HG03460 (cell line): ENCODE measurements around the gene FZR1.

Source experiments
- ATAC-seq: cut with Tn5 transposase; IDR thresholded peaks from one replicate; pipeline ENCODE4 v1.9.1; 2021; ENCODE audit not compliant: unreplicated experiment

FZR1 gene

DNA sequence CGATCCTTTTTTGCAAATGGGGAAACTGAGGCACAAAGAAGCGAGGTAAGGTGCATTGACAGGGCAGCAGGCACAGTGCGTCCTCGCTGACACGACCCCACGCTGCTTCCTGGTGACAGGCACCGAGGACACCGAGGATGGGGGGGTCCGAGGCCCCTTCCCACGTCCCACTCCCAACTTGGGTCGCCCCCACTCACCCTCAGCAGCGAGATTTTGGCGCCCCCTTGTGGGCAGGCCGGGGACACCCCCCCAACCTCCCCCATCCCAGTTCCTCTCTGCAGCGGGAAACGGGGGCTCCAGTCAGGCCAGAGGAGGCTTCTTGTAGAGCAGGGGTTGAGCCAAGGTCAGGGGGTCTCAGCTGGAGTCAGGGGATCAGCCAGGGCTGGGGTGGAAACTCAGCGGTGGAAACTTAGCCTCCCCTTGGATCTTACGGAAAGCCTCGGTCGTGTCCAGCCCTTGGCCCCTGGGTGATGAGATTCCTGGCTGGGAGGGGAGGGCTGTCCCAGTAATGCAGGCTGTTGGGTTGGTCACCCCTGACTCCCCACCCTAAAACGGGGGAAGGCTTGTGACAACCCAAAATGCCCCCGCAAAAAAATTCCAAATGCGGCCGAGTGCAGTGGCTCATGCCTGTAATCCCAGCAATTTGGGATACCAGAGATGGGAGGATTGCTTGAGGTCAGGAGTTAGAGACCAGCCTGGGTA, 34.0 kb upstream of the FZR1 start:
- ATAC-seq, result no peak

DNA sequence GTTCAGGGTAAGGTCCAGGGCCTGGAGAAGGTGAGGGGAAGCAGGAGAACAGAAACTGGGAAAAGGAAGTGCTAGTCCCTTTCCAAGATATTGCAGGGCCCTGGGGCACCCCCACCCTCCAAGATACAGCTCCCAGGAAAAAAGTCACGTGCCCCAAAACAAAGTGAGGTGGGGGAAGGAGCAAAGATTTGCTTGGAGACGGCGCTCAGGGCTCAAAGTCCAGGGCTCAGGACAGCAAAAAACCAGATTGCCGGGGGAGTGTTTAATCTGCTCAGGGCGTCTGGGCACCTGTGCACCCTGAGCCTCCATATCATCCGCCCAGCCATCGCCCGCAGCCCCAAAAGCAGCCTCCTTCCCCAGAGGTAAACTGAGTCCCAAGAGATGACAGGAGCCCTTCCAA, 32.1 kb upstream of the FZR1 start:
- no peak for ATAC-seq

DNA sequence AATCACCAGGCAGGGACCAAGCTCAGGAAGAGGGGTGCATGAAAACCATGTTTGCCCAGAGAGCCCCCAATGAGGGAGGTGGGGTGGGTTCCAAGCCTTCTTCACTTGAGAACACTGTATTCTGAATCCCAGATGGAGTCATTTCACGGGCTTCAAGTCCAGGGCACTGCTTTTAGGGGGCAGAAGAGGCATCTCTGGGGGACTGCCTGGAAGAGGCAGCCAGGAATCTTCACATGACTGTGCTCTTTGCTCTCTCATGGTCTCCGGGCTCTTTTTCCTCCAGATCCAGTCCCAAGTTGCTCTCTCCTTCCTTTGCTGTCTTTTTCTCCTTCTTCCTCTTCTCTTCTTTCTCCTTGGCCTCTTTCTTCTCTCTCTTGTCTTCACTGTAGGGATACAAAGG, 31.5 kb upstream of the FZR1 start:
- no peak for ATAC-seq

DNA sequence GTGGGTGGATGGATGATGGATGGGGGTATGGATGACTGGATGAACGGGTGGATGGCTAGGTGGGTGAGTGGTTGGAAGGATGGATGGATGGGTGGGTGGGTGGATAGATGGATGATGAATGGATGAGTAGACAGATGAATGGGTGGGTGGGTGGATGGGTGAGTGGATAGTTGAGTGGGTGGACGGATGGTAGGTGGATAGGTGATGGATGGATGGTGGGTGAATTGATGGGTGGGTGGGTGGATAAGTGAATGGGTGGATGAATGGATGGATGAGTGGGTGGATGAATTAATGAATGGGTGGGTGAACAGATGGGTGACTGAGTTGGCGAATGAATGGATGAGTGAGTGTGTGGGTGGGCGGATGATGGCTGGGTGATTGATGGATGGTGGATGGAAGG, 30.7 kb upstream of the FZR1 start:
- no peak for ATAC-seq

DNA sequence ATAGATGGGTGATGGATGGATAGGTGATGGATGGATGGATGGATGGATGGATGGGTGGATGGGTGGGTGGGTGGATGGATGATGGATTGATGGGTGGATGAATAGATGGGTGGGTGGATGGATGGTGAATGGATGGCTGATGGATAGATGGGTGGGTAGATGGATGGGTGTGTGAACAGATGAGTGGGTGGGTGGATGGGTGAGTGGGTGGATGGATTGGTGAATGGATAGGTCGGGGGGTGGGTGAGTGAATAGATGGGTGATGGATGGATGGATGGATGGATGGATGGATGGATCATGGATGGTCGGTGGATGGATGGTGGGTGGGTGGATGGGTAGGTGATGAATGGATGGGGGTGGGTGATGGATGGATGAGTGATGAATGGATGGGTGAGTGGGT, 29.3 kb upstream of the FZR1 start:
- no peak for ATAC-seq

DNA sequence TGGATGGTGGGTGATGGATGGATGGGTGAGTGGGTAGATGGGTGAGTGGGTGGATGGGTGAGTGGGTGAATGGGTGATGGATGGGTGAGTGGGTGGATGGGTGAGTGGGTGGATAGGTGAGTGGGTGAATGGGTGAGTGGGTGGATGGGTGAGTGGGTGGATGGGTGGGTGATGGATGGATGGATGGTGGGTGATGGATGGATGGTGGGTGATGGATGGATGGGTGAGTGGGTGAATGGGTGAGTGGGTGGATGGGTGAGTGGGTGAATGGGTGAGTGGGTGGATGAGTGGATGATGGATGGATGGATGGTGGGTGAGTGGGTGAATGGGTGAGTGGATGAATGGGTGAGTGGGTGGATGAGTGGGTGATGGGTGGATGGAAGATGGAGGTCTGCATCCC, 28.6 kb upstream of the FZR1 start:
- ATAC-seq, result no peak

DNA sequence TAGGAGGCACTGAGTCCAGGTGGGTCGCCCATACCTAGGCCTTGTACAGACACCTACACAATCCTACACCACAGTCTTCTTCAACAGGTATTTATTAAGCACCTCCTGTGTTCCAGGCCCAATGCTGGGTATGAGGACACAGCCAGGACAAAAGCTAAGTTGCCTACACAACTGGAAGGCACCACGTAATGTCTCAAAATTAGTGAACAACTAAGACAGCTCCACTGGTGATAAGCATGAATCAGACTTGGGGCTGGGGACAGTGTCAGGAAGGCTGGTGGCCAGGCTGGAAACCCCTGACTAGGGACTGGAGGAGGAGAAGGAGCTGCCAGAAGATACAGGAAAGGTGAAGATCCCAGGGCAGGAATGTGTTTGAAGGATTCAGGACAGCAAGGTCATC, 28.2 kb upstream of the FZR1 start:
- ATAC-seq, result no peak

DNA sequence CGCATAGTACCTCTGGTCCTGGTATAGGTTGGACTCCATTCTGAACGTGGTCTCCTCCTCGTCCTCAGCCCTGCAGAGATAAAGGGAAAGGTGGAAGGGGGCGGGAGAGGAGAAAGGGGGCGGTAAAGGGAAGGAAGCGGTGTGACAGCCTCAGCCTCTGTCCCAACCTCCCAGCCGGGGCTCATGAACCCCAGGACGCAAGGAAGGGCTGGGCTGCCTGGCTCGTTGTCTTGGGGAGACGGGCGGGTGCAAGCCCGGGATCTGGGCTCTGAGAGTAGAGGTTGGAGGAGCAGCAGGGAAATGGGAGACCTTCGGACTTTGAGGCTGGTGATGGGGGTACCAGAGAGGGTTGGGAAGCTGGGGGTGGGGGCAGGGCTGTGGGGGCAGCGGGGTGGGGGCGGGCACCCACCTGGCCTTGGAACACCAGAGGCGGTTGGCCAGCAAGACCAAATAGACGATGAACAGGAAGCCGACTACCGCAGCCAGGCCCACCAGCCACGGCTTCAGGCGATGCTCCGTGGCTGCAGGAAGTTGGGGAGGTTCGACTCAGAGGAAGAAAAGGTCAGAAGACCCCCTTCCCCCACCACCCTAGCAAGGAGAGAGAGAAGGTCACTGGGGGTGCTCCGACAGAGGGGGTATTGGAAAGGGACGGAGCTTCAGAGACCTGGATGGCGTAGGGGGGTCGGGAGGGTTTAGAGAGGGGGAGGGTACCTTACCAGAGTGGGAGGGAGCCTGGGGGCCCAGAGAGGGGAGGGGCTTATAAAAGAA, 27.5 kb upstream of the FZR1 start:
- no peak for ATAC-seq

DNA sequence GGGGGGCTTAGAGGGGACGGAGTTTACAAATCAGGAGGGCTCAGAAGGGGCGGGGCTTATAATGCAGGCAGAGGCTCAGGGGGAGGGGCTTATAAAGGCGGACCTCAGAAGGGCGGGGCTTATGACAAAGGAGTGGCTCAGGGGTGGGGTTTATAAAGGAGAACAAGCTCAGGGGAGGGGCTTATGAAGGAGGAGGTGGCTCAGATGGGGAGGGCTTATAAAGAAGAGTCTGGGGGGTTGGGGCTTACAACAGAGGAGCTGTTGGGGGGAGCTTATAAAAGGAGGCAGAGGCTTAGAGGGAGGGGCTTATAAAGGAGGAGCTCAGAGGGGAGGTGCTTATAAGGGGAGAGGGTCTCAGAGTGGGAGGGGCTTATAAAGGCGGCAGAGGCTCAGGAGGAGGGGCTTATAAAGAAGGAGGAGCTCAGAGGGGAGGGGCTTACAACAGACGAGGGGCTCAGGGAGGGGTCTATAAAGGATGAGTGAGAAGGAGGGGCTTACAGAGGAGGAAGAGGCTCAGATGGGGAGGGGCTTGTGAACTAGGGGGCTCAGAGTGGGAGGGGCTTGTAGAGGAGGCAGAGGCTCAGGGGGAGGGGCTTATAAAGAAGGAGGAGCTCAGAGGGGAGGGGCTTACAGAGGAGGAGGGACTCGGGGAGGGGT, 26.8 kb upstream of the FZR1 start:
- no peak for ATAC-seq

DNA sequence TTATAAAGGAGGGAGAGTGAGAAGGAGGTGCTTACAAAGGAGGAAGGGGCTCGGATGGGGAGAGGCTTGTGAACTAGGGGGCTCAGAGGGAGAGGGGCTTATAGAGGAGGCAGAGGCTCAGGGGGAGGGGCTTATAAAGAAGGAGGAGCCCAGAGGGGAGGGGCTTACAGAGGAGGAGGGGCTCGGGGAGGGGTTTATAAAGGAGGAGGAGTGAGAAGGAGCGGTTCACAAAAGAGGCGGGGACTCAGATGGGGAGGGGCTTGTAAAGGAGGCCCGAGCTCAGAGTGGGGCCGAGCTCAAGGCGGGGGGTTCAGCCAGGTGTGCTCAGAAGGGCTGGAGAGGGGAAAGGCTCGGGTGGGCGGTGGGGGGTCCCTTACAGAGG, 26.3 kb upstream of the FZR1 start:
- ATAC-seq, result no peak

DNA sequence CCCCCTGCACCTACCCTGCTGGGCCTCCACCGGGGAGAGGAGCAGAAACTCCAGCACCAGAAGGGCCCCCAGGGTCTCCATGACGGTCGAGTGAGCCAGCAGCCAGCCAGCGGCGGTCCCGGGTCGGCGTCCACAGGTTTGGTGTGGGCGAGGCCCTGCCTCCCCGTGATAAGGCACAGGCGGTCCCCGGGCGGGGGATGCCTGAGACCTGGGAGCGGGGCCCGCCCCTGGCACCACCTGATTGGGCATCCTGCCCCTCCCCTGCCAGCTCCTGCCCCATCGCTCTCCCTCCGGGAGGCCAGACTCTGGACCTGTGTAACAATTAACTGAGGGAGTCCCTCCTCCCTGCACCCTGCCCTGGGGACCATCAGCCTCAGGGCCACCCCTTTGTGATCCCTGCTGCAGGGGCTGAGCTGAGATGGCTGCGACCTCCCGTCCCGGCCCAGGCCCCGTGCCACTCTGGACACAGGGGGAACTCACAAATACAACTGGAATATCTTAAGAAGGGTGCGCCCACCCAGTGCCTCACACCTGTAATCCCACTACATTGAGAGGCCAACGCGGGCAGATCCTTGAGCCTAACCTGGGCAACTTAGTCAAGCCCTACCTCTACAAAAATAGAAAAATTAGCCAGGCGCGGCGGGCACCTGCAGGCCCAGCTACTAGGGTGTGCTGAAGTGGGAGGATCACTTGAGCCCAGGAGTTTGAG, 25.6 kb upstream of the FZR1 start, which contains the start of gene SMIM24:
Gene SMIM24, minus strand, starts transcription at position 143 of the 709 bp plus-strand sequence. Its CDS starts 62 bp downstream, at position 81.
- ATAC-seq, result no peak

DNA sequence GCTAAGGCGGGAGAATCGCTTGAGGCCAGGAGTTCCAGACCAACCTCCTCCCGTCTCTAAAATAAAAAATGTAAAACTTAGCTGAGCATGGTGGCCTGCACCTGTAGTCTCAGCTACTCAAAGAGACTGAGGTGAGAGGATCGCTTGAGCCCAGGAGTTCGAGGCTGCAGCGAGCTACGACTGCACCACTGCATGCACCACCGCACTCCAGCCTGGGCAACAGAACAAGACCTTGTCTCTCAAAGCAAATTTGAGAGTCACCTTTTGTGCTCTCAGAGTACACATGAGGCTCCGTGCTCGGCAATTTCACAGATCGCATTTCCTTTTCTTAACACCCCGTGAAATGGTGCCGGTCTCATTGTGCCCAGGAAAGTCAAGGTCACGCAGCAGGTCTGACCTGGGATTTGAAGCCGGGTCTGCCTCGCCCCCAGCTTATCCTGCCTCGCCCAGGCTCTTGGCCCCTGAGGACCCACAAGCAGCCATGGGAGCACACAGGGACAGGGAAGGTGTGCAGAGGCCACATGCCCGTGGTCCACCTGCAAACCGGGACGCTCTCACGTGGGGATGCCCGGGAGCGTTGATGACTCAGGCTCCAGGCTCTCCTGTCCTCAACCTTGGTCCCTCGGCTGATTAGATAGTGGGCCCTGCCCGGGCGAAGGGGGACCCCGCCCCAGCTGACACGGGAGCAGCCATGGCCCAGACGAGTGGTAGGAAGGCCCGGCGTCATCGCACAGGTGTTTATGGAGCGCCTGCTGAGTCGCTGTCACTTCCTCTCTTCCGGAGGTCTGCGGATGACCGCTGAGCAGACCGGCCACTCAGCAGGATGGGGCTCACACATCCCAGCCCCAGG, 24.6 kb upstream of the FZR1 start:
- no peak for ATAC-seq

DNA sequence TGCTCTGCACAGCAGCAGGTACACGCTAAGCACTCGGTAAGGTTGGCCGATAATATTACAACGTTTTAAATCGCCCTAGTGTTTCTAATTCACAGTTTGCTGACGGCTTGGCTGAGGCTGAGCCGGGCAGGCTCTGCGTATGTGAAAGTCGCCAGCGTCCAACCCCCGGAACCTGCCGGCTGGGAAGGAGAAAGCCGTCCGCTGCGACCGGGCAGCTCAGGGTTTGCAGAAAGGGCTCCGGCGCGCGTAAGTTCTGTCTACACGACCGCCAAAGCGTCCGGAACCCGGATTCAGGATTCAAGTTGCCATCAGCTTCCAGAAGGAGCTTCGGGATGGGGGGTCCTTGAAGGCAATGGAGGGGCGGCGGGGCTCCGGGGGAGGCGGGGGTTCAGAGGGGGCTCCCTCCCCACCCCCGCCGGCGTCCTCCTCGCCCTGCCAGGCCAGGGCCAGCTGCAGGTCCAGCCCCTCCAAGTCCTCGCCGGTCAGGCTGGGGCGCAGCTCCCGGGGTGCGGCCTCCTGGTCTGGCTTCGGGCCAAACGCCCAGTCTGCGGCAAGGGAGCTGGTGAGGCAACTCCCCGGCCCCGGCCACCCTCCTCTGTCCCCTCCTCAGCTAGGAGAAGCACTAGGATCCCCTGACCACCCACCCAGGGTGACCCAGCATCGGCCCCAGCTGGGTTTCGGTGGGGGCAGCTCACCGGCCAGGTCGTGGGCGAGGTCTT, 23.4 kb upstream of the FZR1 start:
- ATAC-seq, result no peak

DNA sequence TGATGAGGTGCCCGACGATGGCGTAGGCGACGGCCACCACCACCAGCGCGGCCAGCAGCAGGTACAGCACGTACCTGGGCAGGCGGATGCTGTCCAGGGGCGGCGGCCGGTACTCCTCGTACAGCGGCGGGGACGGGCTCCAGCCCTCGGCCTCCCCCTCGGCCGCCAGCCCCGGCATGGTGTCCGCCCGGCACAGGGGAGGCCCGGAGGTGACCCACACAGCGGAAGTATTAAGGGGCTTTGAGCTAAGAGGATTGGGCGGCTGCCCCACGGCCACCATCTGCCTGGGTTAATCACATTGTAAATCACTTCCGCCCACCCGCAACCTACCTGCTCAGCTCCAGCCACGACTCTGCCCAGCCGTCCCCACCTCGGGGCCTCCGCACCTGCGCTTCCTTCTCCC, 22.9 kb upstream of the FZR1 start, which contains the start of gene SMIM44:
Gene SMIM44, minus strand, starts transcription at position 216 of the 403 bp plus-strand sequence. Its CDS starts 38 bp downstream, at position 178.
- ATAC-seq, result no peak

DNA sequence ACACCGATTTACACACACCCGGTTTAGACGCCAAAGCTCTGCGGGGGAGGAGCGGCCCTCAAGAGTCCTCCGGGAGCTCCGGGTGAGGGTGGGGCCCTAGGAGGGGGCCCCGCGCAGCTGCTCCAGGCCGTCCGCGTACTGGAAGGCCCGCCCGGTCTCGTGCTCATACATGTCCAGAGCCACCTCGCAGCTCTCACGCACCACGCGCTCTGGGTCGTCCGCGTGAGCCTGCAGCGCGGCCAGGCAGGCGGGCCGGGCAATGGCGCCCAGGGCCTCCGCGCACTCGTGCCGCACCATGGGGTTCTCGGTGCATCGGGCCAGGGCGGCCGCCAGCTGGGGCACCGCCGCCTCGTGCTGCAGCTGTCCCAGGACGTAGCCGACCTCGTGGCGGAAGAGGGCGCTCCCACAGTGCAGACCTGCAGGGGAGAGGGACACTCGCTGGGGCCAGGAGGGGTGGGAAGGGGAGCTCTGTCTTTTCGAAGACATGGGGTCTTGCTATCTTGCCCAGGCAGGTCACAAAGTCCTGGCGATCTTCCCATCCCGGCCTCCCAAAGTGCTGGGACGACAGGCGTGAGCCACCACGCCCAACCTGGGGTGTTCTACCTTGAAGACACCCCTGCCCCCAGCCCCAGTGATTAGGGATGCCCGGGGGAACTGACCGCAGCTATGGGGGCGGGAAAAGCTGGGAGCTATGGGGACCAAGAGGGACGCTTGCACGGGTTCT, 14.6 kb upstream of the FZR1 start:
- ATAC-seq, result no peak

DNA sequence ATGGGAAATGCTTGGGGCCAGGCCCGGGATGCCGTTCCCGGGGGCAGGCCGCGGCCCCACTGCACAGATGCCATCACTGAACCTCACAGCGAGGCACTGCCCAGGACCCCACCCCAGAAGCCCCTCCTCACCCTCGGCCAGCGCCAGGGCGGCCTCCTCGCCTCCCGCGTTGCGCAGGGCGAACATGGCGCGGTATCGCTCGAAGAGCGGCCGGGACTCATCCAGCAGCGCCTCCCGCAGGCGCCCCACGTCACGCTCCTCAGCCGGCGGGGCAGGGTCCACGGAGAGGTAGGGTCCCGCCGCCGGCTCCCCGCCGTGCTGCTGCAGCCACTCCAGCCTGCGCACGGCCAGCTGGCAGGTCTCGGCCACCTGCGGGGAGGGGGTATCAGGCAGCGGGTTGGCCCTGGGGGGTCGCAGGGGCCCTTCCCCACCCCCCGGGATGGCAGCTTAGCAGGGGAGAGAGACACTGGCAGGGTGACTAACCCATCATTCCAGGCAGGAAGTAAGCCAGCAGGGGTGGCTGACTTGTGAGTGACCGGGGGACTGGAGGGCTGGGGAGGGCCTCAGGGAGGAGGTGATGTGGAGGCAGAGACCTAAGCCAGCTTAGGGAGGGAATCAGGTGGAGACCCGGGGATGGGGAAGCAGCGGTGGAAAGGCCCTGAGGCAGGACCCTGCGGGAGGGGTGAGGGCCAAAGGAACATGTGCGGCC, 13.8 kb upstream of the FZR1 start:
- no peak for ATAC-seq

DNA sequence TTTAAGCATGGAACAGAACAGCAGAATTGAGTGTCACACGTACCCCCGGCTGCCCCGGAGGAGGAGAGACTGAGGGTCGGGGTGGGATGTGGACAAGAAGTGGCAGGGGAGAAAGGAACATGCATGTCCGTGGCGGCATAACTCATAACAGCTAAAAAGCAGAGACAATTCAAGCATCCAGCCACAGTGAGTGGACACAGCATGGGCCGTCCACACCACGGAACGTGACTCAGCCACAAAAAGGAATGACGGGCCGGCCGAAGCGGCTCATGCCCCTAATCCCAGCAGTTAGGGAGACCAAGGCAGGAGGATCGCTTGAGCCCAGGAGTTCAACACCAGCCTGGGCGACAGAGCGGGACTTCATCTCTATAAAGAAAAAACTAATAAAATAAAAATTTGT, 13.2 kb upstream of the FZR1 start:
- no peak for ATAC-seq

DNA sequence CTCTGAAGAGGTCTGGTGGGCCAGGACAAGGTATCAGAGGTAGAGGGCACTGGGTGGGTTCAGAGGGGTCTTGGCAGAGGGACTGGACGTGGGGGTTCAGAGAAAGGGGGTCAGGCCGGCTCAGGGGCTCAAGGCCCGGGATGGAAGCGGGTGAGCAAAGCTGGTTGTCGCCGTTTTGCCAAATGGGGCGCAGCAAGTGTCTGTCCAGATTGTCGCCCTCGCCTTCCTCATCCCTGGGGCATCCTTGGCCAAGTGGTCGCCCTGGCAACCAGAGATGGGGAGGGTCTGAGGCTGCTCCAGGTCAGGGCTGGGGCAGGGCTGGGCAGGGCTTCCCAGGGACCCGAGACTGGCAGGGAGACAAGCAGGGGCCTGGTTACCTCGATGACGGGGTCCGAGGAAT, 12.5 kb upstream of the FZR1 start:
- no peak for ATAC-seq

DNA sequence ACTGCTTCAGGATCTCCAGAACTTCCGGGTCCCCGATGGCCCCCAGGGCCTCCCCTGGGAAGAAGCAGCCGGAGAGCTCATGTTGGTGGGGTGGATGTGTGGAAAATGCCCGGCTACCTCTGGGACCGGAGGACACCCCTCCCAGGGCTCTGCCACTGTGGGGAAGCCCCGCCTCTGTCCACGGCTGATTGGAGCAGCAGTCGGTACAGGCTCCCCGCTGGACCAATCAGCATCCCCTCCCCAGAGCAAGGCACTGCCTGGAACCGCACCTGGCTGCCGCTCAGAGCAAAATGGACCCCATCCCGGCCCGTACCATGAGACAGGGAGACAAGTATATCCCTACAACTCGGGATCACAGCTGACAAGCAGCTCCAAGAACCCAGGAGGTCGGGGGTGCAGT, 12.1 kb upstream of the FZR1 start:
- no peak for ATAC-seq
